Fibroblast of lung (primary cell): ENCODE data around the gene CALU. TPM values are rescaled to one million over a fixed set of nuclear protein-coding genes. Genes with fewer than 3 reads are reported as not detected.

Experiments used
- DNase-seq, 2 donors: peaks; one replicate each; pipeline versions ENCODE4 v3.0.0 to v3.0.0-alpha.2; 2010; ENCODE audit warnings: low read depth in 2 of 2
- H2AFZ ChIP-seq: 2 replicates; pipeline ENCODE4 v1.5.1; 2012; ENCODE audit warnings: low read length, control low read depth, inconsistent platforms
- H3K27ac ChIP-seq: 2 replicates; pipeline ENCODE4 v1.5.1; 2011; ENCODE audit warnings: low read length, control low read depth; ENCODE audit not compliant: insufficient read depth
- H3K27me3 ChIP-seq: 2 replicates; pipeline ENCODE4 v1.5.1; 2011; ENCODE audit warnings: mild to moderate bottlenecking, low read length; ENCODE audit not compliant: control insufficient read depth, insufficient read depth
- H3K36me3 ChIP-seq: 2 replicates; pipeline ENCODE4 v1.5.1; 2011; ENCODE audit warnings: low read length; ENCODE audit not compliant: control insufficient read depth, insufficient read depth
- H3K4me1 ChIP-seq: 2 replicates; pipeline ENCODE4 v1.5.1; 2011; ENCODE audit warnings: low read length; ENCODE audit not compliant: control insufficient read depth, insufficient read depth; ENCODE audit errors: extremely low read depth
- H3K4me2 ChIP-seq: 2 replicates; pipeline ENCODE4 v1.5.1; 2011; ENCODE audit warnings: low read length, control low read depth; ENCODE audit not compliant: insufficient read depth; ENCODE audit errors: extremely low read depth
- H3K4me3 ChIP-seq, 4 experiments: fragments of 200-600 bp in 1 of 4; sonication (generic) in 1 of 4; replicated peaks in 1 of 4; 2 replicates each; pipeline ENCODE4 v1.5.1; 2011 to 2016; ENCODE audit warnings: low read length in 4 of 4, low read depth in 3 of 4, mild to moderate bottlenecking in 3 of 4, control low read depth in 2 of 4, inconsistent platforms in 1 of 4, mixed read lengths in 1 of 4; ENCODE audit not compliant: insufficient read depth in 1 of 4; ENCODE audit errors: control extremely low read depth in 1 of 4
- H3K79me2 ChIP-seq: 2 replicates; pipeline ENCODE4 v1.5.1; 2012; ENCODE audit warnings: mild to moderate bottlenecking, low read length, inconsistent platforms; ENCODE audit not compliant: control insufficient read depth, insufficient read depth
- H3K9ac ChIP-seq: 2 replicates; pipeline ENCODE4 v1.5.1; 2011; ENCODE audit warnings: mild to moderate bottlenecking, low read length, control low read depth; ENCODE audit not compliant: insufficient read depth
- H3K9me3 ChIP-seq: 2 replicates; pipeline ENCODE4 v1.5.1; 2012; ENCODE audit warnings: low read depth, low read length; ENCODE audit not compliant: control insufficient read depth, insufficient read depth
- H4K20me1 ChIP-seq: 2 replicates; pipeline ENCODE4 v1.5.1; 2011; ENCODE audit warnings: low read length; ENCODE audit not compliant: control insufficient read depth, insufficient read depth; ENCODE audit errors: extremely low read depth
- EZH2 ChIP-seq: IDR thresholded peaks from 2 replicates; pipeline ENCODE4 v1.5.1; 2012; ENCODE audit warnings: low read length, control low read depth, mild to moderate bottlenecking; ENCODE audit errors: missing control alignments
- polyA minus RNA-seq: library from RNA; depleted of rRNA, polyadenylated mRNA; stranded (reverse); fragments of >200 nt; gene quantifications from 2 replicates; pipeline ENCODE4 v1.2.3, GENCODE V29; 2011; ENCODE audit warnings: low replicate concordance
- polyA plus RNA-seq, 2 donors: library from polyadenylated mRNA; depleted of rRNA in 1 of 2; stranded (reverse) in 1 of 2; unstranded in 1 of 2; fragments of >200 nt; gene quantifications; 2 replicates each; pipeline ENCODE4 v1.2.1, GENCODE V29; 2011 to 2012; ENCODE audit warnings: missing spikeins in 1 of 2
- total RNA-seq: library from RNA; depleted of rRNA; stranded (reverse); fragments of >200 nt; gene quantifications from 2 replicates; pipeline ENCODE4 v1.2.1, GENCODE V29; 2014
- TF ChIP-seq, protein P1 (sequence below), 2 donors: IDR thresholded peaks in 1 of 2; conservative IDR thresholded peaks in 1 of 2; 1 replicate in 1 of 2; 2 replicates in 1 of 2; pipeline ENCODE4 v1.5.1; 2011 to 2012; ENCODE audit warnings: low read length in 2 of 2, control low read depth in 1 of 2, inconsistent platforms in 1 of 2, low read depth in 1 of 2, mild to moderate bottlenecking in 1 of 2

CALU gene
- 538 and 636 TPM in 2 replicates for total RNA-seq
- 835 and 1,372 TPM in 2 replicates for polyA plus RNA-seq
- polyA plus RNA-seq (2012) = 583 and 903 TPM in 2 replicates
- polyA minus RNA-seq = 86.7 and 98.4 TPM in 2 replicates

DNA sequence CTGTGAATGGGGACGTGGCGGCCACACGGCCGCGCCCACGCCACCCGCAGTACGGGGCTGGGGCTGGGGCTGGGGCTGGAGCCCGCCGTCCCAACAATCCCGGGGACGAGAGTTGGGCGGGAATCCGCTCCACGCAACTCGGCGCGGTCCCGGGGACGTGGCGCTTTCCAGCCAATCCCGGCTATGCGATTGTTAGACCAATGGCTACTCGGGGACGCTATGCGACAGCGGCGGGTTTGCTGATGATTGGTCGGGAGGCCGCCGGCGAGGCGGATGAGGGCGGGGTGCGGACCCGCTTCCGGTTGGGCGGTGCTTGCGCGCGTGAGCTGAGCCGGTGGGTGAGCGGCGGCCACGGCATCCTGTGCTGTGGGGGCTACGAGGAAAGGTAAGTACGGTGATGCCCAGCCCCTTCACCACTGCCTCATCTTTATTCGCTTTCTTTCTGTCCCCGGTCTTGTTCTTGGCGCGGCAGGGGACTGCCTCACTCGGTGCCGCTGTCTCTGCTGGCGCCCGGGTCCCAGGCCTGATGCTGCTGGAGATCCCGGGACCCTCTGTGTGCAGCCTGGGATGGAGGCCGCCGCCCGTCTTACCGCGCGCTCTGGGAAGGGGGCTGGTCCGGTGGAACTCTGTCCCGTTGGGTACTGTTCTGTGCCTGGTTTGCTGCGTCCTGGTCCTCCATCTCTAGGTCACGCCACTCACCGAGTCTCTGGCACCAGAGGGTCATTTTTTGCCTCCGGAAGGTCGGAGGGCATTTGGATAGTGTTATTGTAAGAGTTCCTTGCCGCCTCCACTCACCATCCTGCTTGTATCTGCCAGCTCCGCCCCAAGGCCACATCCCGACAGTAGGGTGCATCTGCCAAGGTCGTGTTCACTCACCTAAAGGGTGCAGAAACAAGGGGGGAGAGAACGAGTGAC lies at the start of gene CALU:
TSS of gene CALU (plus strand) at position 312 of the 915 bp plus-strand sequence. CDS start 9,225 bp downstream, outside the sequence.
- peak within 1 kb of the TSS; percentile 99 for H3K27ac ChIP-seq
- H3K4me3 ChIP-seq = peak within 1 kb of the TSS; percentile 83 to 99 (median 98)
- H3K9ac ChIP-seq = peak within 1 kb of the TSS; percentile 100
- no peak for TF ChIP-seq EZH2
- TF ChIP-seq, protein P1, sequence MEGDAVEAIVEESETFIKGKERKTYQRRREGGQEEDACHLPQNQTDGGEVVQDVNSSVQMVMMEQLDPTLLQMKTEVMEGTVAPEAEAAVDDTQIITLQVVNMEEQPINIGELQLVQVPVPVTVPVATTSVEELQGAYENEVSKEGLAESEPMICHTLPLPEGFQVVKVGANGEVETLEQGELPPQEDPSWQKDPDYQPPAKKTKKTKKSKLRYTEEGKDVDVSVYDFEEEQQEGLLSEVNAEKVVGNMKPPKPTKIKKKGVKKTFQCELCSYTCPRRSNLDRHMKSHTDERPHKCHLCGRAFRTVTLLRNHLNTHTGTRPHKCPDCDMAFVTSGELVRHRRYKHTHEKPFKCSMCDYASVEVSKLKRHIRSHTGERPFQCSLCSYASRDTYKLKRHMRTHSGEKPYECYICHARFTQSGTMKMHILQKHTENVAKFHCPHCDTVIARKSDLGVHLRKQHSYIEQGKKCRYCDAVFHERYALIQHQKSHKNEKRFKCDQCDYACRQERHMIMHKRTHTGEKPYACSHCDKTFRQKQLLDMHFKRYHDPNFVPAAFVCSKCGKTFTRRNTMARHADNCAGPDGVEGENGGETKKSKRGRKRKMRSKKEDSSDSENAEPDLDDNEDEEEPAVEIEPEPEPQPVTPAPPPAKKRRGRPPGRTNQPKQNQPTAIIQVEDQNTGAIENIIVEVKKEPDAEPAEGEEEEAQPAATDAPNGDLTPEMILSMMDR (conservative IDR thresholded peaks at IDR 0.05 in 1 of 2, IDR thresholded peaks at IDR 0.05 in 1 of 2; ENCODE audit: low read depth in 1 of 2, low read length in 2 of 2) = no peak
- no peaks in the 10 kb centered on the region for H3K27me3 ChIP-seq
- H3K9me3 ChIP-seq = no peaks in the 10 kb centered on the region
- peaks cover 17% of the 10 kb centered on the region for H3K4me1 ChIP-seq
- H2AFZ ChIP-seq = no peak within 1 kb of the TSS
- peaks cover 4% of the 10 kb centered on the region for H3K36me3 ChIP-seq
- peaks cover 52% of the 10 kb centered on the region for H3K79me2 ChIP-seq
- peak; percentile 97 for DNase-seq
- H4K20me1 ChIP-seq = peaks cover 14% of the 10 kb centered on the region
- H3K4me2 ChIP-seq = peak within 1 kb of the TSS; percentile 92

DNA sequence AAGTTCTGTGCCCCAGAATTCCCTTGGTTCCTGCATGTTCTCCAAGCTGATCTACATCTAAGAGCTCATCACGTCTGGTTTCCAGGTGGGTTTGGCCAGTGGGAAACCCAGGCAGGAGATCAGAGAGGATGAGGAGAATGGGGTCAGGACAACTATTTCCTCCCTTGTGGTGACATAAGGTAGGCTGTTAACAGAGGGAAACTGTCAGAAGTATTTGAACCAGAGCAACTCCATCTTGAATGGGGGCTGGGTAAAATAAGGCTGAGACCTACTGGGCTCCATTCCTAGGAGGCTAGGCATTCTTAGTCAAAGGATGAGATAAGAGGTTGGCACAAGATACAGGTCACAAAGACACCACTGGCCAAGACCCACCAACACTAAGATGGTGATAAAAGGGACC lies 47.9 kb upstream of the CALU start:
- Histone ChIP-seq H3K9ac (no peak overlapping the region), H3K79me2 (no peaks in the 10 kb centered on the region), H3K4me3 (no peak overlapping the region), H4K20me1 (no peaks in the 10 kb centered on the region), H3K27me3 (no peaks in the 10 kb centered on the region), H3K4me2 (no peak overlapping the region), H3K36me3 (no peaks in the 10 kb centered on the region), H3K27ac (no peak overlapping the region), H2AFZ (no peak overlapping the region), H3K4me1 (no peaks in the 10 kb centered on the region), H3K9me3 (no peaks in the 10 kb centered on the region)
- no peak for DNase-seq
- TF ChIP-seq, protein P1 (conservative IDR thresholded peaks at IDR 0.05 in 1 of 2, IDR thresholded peaks at IDR 0.05 in 1 of 2; ENCODE audit: low read depth in 1 of 2, low read length in 2 of 2) = no peak
- no peak for TF ChIP-seq EZH2

GRCh38 chr7:128692623-128693270 lies 46.4 kb upstream of the CALU start:
- DNase-seq = peak in 1 of 2 donors; percentile 17
- no peak for TF ChIP-seq EZH2
- TF ChIP-seq, protein P1 (conservative IDR thresholded peaks at IDR 0.05 in 1 of 2, IDR thresholded peaks at IDR 0.05 in 1 of 2; ENCODE audit: low read depth in 1 of 2, low read length in 2 of 2) = no peak
- Histone ChIP-seq H3K79me2 (no peaks in the 10 kb centered on the region), H2AFZ (no peak overlapping the region), H3K27ac (no peak overlapping the region), H3K27me3 (no peaks in the 10 kb centered on the region), H3K4me1 (no peaks in the 10 kb centered on the region), H3K9ac (no peak overlapping the region), H3K4me3 (no peak overlapping the region), H4K20me1 (no peaks in the 10 kb centered on the region), H3K36me3 (no peaks in the 10 kb centered on the region), H3K9me3 (no peaks in the 10 kb centered on the region), H3K4me2 (no peak overlapping the region)
